Mammary epithelial cell (primary cell): ENCODE data around the gene ALPK3.

Experiments used
- CTCF ChIP-seq, 2 donors: IDR thresholded peaks in 1 of 2; conservative IDR thresholded peaks in 1 of 2; 2 replicates each; pipeline ENCODE4 v1.5.1; 2011 to 2012; ENCODE audit warnings: inconsistent platforms in 2 of 2, low read length in 2 of 2, mild to moderate bottlenecking in 2 of 2, control low read depth in 1 of 2, low read depth in 1 of 2; ENCODE audit not compliant: insufficient read depth in 1 of 2; ENCODE audit errors: extremely low read depth in 1 of 2
- EZH2 ChIP-seq: IDR thresholded peaks from 2 replicates; pipeline ENCODE4 v1.6.1; 2012; ENCODE audit warnings: low read length, inconsistent platforms, borderline replicate concordance

GRCh38 chr15:84886211-84886983 is 69.2 kb downstream of the ALPK3 start:
- TF ChIP-seq CTCF (conservative IDR thresholded peaks at IDR 0.05 in 1 of 2, IDR thresholded peaks at IDR 0.05 in 1 of 2; ENCODE audit: extremely low read depth in 1 of 2, insufficient read depth in 1 of 2, low read depth in 1 of 2, low read length in 2 of 2) (no peak), EZH2 (no peak)
